H1 (cell line): Measurements from ENCODE around the gene MKNK2.

Source experiments
- CHD2 ChIP-seq: IDR thresholded peaks from 2 replicates; pipeline ENCODE4 v1.6.1; 2012; ENCODE audit warnings: low read length, improper control_type of control experiment
- CTBP2 ChIP-seq: IDR thresholded peaks from 2 replicates; pipeline ENCODE4 v1.7.0; 2011; ENCODE audit warnings: borderline replicate concordance, mild to moderate bottlenecking, moderate library complexity, mixed read lengths, low read length; ENCODE audit not compliant: insufficient read depth, insufficient read length
- EZH2 ChIP-seq: fragments of 200-600 bp; sonication (generic); IDR thresholded peaks from 2 replicates; pipeline ENCODE4 v1.7.1; 2012; ENCODE audit warnings: low read depth, mild to moderate bottlenecking, moderate library complexity, low read length, inconsistent platforms; ENCODE audit not compliant: severe bottlenecking
- GTF2F1 ChIP-seq: IDR thresholded peaks from 2 replicates; pipeline ENCODE4 v1.6.1; 2012; ENCODE audit warnings: low read depth, low read length, improper control_type of control experiment, borderline replicate concordance
- NANOG ChIP-seq: IDR thresholded peaks from 2 replicates; pipeline ENCODE4 v1.6.1; 2011; ENCODE audit warnings: low read length, low read depth, mild to moderate bottlenecking, inconsistent platforms; ENCODE audit not compliant: insufficient read depth, poor library complexity, severe bottlenecking
- POLR2A ChIP-seq, 2 experiments: IDR thresholded peaks; 1 replicate in 1 of 2; 2 replicates in 1 of 2; pipeline ENCODE4 v1.6.1; 2011; ENCODE audit warnings: low read depth in 2 of 2, low read length in 2 of 2, mild to moderate bottlenecking in 2 of 2; ENCODE audit errors: control extremely low read depth in 1 of 2
- RAD21 ChIP-seq, 2 experiments: IDR thresholded peaks in 1 of 2; conservative IDR thresholded peaks in 1 of 2; 2 replicates each; pipeline ENCODE4 v1.6.1; 2011; ENCODE audit warnings: low read depth in 2 of 2, low read length in 2 of 2, improper control_type of control experiment in 1 of 2, inconsistent platforms in 1 of 2, mild to moderate bottlenecking in 1 of 2, moderate library complexity in 1 of 2
- SIN3A ChIP-seq, 2 experiments: IDR thresholded peaks in 1 of 2; conservative IDR thresholded peaks in 1 of 2; 2 replicates each; pipeline ENCODE4 v1.6.1; 2011 to 2012; ENCODE audit warnings: low read length in 2 of 2, improper control_type of control experiment in 1 of 2, low read depth in 1 of 2, mild to moderate bottlenecking in 1 of 2
- TAF1 ChIP-seq: IDR thresholded peaks from 2 replicates; pipeline ENCODE4 v1.6.1; 2011; ENCODE audit warnings: mild to moderate bottlenecking, low read depth, low read length
- TAF7 ChIP-seq: optimal IDR thresholded peaks from 2 replicates; pipeline ENCODE3; 2011; ENCODE audit warnings: low read depth, mild to moderate bottlenecking, inconsistent platforms, low read length, moderate library complexity, borderline replicate concordance
- TEAD4 ChIP-seq: IDR thresholded peaks from 2 replicates; pipeline ENCODE4 v1.6.1; 2012; ENCODE audit warnings: low read depth, low read length, inconsistent platforms, mixed read lengths
- YY1 ChIP-seq: IDR thresholded peaks from 2 replicates; pipeline ENCODE4 v1.6.1; 2011; ENCODE audit warnings: low read depth, mild to moderate bottlenecking, low read length
- TF ChIP-seq, protein P1 (sequence below), 3 experiments: IDR thresholded peaks; 1 replicate in 2 of 3; 2 replicates in 1 of 3; pipeline versions ENCODE4 v1.5.1 to v1.6.1; 2011; ENCODE audit warnings: low read length in 3 of 3, mild to moderate bottlenecking in 3 of 3, inconsistent platforms in 2 of 3, low read depth in 1 of 3, moderate library complexity in 1 of 3; ENCODE audit not compliant: insufficient read depth in 1 of 3; ENCODE audit errors: control extremely low read depth in 1 of 3
- TF ChIP-seq, protein P2 (sequence below): IDR thresholded peaks from 2 replicates; pipeline ENCODE4 v1.6.1; 2012; ENCODE audit warnings: inconsistent platforms

DNA sequence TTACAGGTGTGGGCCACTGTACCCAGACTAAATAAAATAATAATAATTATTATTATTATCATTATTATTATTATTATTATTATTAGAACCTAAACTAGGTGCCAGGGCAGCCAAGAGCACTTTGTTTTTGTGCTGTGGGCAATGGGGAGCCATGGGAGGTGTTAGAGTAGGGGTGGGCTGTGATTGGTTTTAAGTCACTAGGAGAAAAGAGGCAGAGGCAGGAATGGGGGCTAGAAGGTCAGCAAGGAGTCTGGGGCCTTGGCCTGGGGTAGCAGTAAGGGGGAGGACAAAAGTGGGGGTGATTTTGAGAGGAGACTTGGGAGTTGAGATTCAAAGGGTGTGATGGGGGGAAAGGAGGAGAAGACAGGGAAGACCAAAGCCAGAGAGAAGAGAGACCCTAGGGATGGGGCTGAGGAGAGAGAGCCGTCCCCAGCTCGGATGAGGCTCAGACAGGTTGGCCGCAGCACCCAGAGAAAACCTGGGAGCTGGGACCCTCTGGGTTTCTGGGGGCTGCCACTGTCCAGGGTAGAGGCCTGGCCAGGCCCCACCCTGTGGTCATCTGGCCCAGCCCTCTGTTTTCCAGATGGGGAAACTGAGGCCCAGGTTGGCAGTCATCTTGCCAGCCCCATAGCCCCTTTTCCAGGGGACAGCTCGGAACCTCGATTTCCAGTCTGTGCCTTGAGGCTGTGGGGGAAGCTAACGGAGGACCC lies 17.8 kb downstream of the MKNK2 start:
- TF ChIP-seq, protein P1, sequence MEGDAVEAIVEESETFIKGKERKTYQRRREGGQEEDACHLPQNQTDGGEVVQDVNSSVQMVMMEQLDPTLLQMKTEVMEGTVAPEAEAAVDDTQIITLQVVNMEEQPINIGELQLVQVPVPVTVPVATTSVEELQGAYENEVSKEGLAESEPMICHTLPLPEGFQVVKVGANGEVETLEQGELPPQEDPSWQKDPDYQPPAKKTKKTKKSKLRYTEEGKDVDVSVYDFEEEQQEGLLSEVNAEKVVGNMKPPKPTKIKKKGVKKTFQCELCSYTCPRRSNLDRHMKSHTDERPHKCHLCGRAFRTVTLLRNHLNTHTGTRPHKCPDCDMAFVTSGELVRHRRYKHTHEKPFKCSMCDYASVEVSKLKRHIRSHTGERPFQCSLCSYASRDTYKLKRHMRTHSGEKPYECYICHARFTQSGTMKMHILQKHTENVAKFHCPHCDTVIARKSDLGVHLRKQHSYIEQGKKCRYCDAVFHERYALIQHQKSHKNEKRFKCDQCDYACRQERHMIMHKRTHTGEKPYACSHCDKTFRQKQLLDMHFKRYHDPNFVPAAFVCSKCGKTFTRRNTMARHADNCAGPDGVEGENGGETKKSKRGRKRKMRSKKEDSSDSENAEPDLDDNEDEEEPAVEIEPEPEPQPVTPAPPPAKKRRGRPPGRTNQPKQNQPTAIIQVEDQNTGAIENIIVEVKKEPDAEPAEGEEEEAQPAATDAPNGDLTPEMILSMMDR (IDR thresholded peaks at IDR 0.05; ENCODE audit: control extremely low read depth in 1 of 3, insufficient read depth in 1 of 3, low read depth in 1 of 3, low read length in 3 of 3), result no peak
- no peak for TF ChIP-seq RAD21 (IDR thresholded peaks at IDR 0.05 in 1 of 2, conservative IDR thresholded peaks at IDR 0.05 in 1 of 2; ENCODE audit: low read depth in 2 of 2, low read length in 2 of 2)
- no peak for TF ChIP-seq SIN3A (conservative IDR thresholded peaks at IDR 0.05 in 1 of 2, IDR thresholded peaks at IDR 0.05 in 1 of 2; ENCODE audit: low read depth in 1 of 2, low read length in 2 of 2)
- TF ChIP-seq, protein P2, sequence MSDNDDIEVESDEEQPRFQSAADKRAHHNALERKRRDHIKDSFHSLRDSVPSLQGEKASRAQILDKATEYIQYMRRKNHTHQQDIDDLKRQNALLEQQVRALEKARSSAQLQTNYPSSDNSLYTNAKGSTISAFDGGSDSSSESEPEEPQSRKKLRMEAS, result no peak
- no peak for TF ChIP-seq POLR2A (IDR thresholded peaks at IDR 0.05; ENCODE audit: control extremely low read depth in 1 of 2, low read depth in 2 of 2, low read length in 2 of 2)
- no peak for TF ChIP-seq GTF2F1
- no peak for TF ChIP-seq TAF7
- TF ChIP-seq CHD2, result no peak
- TF ChIP-seq TEAD4, result no peak
- TF ChIP-seq YY1, result no peak
- no peak for TF ChIP-seq EZH2
- TF ChIP-seq TAF1, result no peak
- no peak for TF ChIP-seq NANOG
- TF ChIP-seq CTBP2, result no peak
